ENCODE results near the gene TRAIP.

GRCh38 chr3:49807431-49808114 is 48.8 kb downstream of the TRAIP start:
- TF ChIP-seq, protein P1, sequence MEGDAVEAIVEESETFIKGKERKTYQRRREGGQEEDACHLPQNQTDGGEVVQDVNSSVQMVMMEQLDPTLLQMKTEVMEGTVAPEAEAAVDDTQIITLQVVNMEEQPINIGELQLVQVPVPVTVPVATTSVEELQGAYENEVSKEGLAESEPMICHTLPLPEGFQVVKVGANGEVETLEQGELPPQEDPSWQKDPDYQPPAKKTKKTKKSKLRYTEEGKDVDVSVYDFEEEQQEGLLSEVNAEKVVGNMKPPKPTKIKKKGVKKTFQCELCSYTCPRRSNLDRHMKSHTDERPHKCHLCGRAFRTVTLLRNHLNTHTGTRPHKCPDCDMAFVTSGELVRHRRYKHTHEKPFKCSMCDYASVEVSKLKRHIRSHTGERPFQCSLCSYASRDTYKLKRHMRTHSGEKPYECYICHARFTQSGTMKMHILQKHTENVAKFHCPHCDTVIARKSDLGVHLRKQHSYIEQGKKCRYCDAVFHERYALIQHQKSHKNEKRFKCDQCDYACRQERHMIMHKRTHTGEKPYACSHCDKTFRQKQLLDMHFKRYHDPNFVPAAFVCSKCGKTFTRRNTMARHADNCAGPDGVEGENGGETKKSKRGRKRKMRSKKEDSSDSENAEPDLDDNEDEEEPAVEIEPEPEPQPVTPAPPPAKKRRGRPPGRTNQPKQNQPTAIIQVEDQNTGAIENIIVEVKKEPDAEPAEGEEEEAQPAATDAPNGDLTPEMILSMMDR (IDR thresholded peaks at IDR 0.05), result no peak
- no peak for TF ChIP-seq POLR2A (IDR thresholded peaks at IDR 0.05)

All from Peyer's patch (tissue), 4 donors.